Right atrium auricular region (tissue), 2 donors: ENCODE measurements around the gene ERBB4. TPM values are rescaled to one million over a fixed set of nuclear protein-coding genes. Genes with fewer than 3 reads are reported as not detected.

Source experiments
- DNase-seq: peaks from one replicate; pipeline ENCODE4 v3.0.0-alpha.2; 2019; ENCODE audit warnings: low spot score
- H3K27ac ChIP-seq, 2 donors: fragments of 200-600 bp; sonication (generic); 1 replicate in 1 of 2; 2 replicates in 1 of 2; pipeline ENCODE4 v1.5.1; 2016 to 2019
- H3K27me3 ChIP-seq, 2 donors: fragments of 200-600 bp; sonication (generic); one replicate each; pipeline versions ENCODE4 v1.5.1 to v1.6.0; 2017 to 2019
- H3K36me3 ChIP-seq: fragments of 200-600 bp; sonication (generic); one replicate; pipeline ENCODE4 v1.5.1; 2016
- H3K4me1 ChIP-seq, 2 donors: fragments of 200-600 bp; sonication (generic); one replicate each; pipeline versions ENCODE4 v1.5.1 to v1.6.0; 2017 to 2019
- H3K4me3 ChIP-seq, 2 donors: fragments of 200-600 bp; sonication (generic); 1 replicate in 1 of 2; 2 replicates in 1 of 2; pipeline ENCODE4 v1.5.1; 2017 to 2019; ENCODE audit warnings: mild to moderate bottlenecking in 1 of 2, moderate library complexity in 1 of 2
- H3K9me3 ChIP-seq, 2 donors: fragments of 200-600 bp; sonication (generic); one replicate each; pipeline ENCODE4 v1.5.1; 2019
- total RNA-seq, 2 donors: library from RNA; depleted of rRNA; stranded (reverse); fragments of >200 nt; gene quantifications; one replicate each; pipeline ENCODE4 v1.1.0, GENCODE V29; 2016
- TF ChIP-seq, protein P1 (sequence below), 2 donors: fragments of 200-600 bp; sonication (generic); IDR thresholded peaks; one replicate each; pipeline ENCODE4 v1.5.1; 2019; ENCODE audit warnings: antibody characterized with exemption in 2 of 2

The ERBB4 gene
- total RNA-seq, 2 donors from 2014 or later, result 12.4 to 22.4 TPM

DNA sequence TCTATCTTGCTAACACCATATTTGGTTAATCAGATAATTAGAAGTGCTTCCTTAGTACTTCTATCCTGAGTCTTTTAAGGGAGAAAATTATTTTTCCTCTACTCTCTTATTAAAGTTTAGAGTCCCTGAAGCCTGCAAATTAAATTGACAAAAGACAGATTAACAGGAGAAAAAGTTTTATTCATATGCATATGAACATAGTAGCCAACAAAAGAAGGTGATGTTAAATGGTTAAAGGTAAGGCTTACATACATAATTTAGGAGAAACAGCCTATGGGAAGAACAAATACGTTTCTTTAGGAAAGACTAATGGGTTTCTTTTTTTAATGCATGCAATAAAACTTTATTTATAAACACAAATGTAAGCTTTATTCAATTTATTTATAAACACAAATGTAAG is 1177.2 kb downstream of the ERBB4 start:
- no peaks in the 10 kb centered on the region for H3K27me3 ChIP-seq
- H3K9me3 ChIP-seq, result no peaks in the 10 kb centered on the region
- no peaks in the 10 kb centered on the region for H3K4me1 ChIP-seq
- no peak for DNase-seq
- TF ChIP-seq, protein P1, sequence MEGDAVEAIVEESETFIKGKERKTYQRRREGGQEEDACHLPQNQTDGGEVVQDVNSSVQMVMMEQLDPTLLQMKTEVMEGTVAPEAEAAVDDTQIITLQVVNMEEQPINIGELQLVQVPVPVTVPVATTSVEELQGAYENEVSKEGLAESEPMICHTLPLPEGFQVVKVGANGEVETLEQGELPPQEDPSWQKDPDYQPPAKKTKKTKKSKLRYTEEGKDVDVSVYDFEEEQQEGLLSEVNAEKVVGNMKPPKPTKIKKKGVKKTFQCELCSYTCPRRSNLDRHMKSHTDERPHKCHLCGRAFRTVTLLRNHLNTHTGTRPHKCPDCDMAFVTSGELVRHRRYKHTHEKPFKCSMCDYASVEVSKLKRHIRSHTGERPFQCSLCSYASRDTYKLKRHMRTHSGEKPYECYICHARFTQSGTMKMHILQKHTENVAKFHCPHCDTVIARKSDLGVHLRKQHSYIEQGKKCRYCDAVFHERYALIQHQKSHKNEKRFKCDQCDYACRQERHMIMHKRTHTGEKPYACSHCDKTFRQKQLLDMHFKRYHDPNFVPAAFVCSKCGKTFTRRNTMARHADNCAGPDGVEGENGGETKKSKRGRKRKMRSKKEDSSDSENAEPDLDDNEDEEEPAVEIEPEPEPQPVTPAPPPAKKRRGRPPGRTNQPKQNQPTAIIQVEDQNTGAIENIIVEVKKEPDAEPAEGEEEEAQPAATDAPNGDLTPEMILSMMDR (IDR thresholded peaks at IDR 0.05), result no peak
- no peak overlapping the region for H3K4me3 ChIP-seq
- H3K27ac ChIP-seq, result no peak overlapping the region
- H3K36me3 ChIP-seq, result no peaks in the 10 kb centered on the region

DNA sequence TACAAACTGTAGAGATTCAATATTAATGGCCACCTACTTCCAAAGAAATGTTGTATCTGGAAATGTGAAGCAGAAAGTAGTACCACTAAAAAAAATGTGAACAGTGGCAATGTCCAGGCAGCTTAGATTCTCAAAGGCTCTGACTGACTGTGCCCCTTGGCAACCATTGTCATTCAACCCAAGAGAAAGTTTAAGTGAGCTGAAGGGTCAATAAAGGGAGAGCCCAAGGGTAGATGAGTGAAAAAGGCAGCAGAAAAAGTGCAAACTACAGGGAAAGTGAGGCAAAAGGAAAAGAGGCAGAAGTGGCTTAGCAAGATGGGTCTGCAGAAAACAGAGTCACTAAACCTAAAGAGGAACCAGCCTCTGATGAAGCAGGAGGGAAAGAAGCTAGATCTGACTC is 1179.3 kb downstream of the ERBB4 start:
- H3K9me3 ChIP-seq, result no peaks in the 10 kb centered on the region
- TF ChIP-seq, protein P1 (IDR thresholded peaks at IDR 0.05), result no peak
- H3K27me3 ChIP-seq, result no peaks in the 10 kb centered on the region
- no peak overlapping the region for H3K27ac ChIP-seq
- H3K4me3 ChIP-seq, result no peak overlapping the region
- H3K4me1 ChIP-seq, result no peaks in the 10 kb centered on the region
- H3K36me3 ChIP-seq, result no peaks in the 10 kb centered on the region
- DNase-seq, result no peak

DNA sequence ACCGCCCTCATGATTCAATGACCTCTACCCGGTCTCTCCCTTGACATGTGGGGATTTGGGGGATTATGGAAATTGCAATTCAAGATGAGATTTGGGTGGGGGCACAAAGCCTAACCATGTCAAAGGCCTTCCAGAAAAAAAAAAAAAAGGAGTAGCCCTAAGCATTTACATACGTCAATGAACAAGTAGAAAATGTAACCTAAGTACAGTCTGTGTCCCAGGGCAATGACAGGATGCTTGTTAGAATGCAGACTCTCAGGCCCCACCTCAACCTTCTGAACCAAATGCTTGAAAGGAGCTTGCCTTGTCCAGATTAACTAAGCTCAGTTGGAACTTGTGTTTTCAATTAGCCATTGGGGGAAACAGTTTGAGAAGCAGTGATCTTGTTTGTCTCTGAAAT is 1180.1 kb downstream of the ERBB4 start:
- no peak overlapping the region for H3K27ac ChIP-seq
- no peaks in the 10 kb centered on the region for H3K4me1 ChIP-seq
- TF ChIP-seq, protein P1 (IDR thresholded peaks at IDR 0.05), result no peak
- no peak overlapping the region for H3K4me3 ChIP-seq
- no peaks in the 10 kb centered on the region for H3K27me3 ChIP-seq
- H3K9me3 ChIP-seq, result no peaks in the 10 kb centered on the region
- DNase-seq, result no peak
- no peaks in the 10 kb centered on the region for H3K36me3 ChIP-seq

DNA sequence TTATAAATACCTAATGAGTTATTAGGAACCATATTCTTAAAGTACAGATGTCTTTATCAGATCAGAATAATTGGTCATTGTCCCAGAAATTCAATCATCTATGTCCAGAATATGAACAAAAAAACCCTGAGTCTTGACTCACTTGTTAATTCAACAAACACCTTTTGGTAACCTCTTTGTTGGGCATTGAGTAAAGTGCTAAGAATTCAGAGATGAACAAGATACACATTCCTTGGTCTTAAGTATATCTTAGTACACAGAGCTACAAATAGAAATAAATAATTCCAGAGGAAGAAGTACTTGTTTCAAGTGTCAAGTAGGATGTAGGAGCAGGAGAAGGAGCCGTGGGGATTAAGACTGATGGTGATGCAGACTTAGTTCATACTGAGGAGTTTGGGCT is 1184.1 kb downstream of the ERBB4 start:
- Histone ChIP-seq H3K9me3 (no peaks in the 10 kb centered on the region), H3K27ac (no peak overlapping the region), H3K36me3 (no peaks in the 10 kb centered on the region), H3K27me3 (no peaks in the 10 kb centered on the region), H3K4me1 (peaks cover 0 to 5% of the 10 kb centered on the region in 2 donors), H3K4me3 (no peak overlapping the region)
- no peak for DNase-seq
- TF ChIP-seq, protein P1 (IDR thresholded peaks at IDR 0.05), result no peak

DNA sequence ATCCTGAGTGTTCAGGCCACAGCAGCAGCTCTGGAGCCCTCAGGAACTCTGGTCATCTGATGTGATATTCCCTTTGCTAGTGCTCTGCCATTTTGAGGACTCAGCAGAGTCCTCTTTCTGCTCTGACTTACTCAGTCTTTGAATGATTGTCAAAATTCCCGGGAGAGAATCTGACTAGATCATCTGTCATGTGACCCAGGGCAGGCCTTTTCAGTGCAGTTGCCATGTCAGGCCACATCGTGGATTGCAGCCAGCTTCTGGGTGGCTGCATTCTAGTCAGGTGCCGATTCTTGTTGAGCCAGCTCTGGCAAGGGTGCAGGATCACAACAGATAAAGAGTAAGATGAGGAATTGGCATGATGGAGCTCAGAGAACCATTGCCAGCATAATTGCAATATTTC is 1186.6 kb downstream of the ERBB4 start:
- no peaks in the 10 kb centered on the region for H3K27me3 ChIP-seq
- TF ChIP-seq, protein P1 (IDR thresholded peaks at IDR 0.05), result no peak
- no peaks in the 10 kb centered on the region for H3K36me3 ChIP-seq
- H3K9me3 ChIP-seq, result no peaks in the 10 kb centered on the region
- peaks cover 0 to 5% of the 10 kb centered on the region in 2 donors for H3K4me1 ChIP-seq
- H3K27ac ChIP-seq, result no peak overlapping the region
- no peak overlapping the region for H3K4me3 ChIP-seq
- DNase-seq, result no peak

DNA sequence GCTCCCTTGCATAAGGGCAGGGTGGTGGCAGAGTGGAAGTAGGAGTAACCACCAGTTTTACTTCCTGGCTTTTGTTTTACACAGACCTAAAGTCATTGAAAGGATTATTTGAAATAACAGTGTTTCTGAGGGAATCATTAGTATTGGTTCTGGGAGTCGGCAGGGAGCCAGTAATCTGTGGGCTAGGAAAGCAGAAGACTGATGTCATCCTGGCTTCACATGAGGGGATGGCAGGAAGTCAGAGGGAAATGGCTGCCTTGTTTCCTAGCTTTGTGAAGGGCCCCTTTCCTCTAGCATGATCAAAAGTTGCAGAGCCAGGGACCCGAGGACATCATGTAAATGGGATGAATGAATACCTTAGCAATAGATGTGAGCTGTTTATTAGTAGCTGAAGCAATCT is 1189.6 kb downstream of the ERBB4 start:
- Histone ChIP-seq H3K27me3 (no peaks in the 10 kb centered on the region), H3K4me1 (peaks cover 0 to 5% of the 10 kb centered on the region in 2 donors), H3K36me3 (no peaks in the 10 kb centered on the region), H3K4me3 (no peak overlapping the region), H3K27ac (no peak overlapping the region), H3K9me3 (no peaks in the 10 kb centered on the region)
- no peak for DNase-seq
- TF ChIP-seq, protein P1 (IDR thresholded peaks at IDR 0.05), result no peak
